Vagina (tissue), 2 donors: ENCODE data around the gene IQCN. TPM values are rescaled to one million over a fixed set of nuclear protein-coding genes. Genes with fewer than 3 reads are reported as not detected.

ENCODE experiments used
- DNase-seq, 2 donors: peaks; one replicate each; pipeline ENCODE4 v3.0.0-alpha.2; 2017; ENCODE audit errors: extremely low spot score in 2 of 2
- H3K27ac ChIP-seq: fragments of 200-600 bp; sonication (generic); one replicate; pipeline ENCODE4 v1.5.1; 2019
- H3K27me3 ChIP-seq: fragments of 200-600 bp; sonication (generic); one replicate; pipeline ENCODE4 v1.5.1; 2019
- H3K36me3 ChIP-seq, 2 donors: fragments of 200-600 bp; sonication (generic); one replicate each; pipeline ENCODE4 v1.5.1; 2017 to 2019
- H3K4me1 ChIP-seq: fragments of 200-600 bp; sonication (generic); one replicate; pipeline ENCODE4 v1.5.1; 2019
- H3K4me3 ChIP-seq, 2 donors: fragments of 200-600 bp; sonication (generic); 1 replicate in 1 of 2; 2 replicates in 1 of 2; pipeline ENCODE4 v1.5.1; 2016 to 2019
- H3K9me3 ChIP-seq: fragments of 200-600 bp; sonication (generic); one replicate; pipeline ENCODE4 v1.5.1; 2019
- CTCF ChIP-seq, 3 experiments: fragments of 450-650 bp in 2 of 3; fragments of 200-600 bp in 1 of 3; sonication (generic) in 1 of 3; IDR thresholded peaks; one replicate each; pipeline ENCODE4 v1.5.1; 2017 to 2019; ENCODE audit warnings: antibody characterized with exemption in 3 of 3, mild to moderate bottlenecking in 2 of 3, moderate library complexity in 2 of 3
- POLR2A ChIP-seq, 2 donors: fragments of 450-650 bp; IDR thresholded peaks; one replicate each; pipeline ENCODE4 v1.6.1; 2017; ENCODE audit warnings: antibody characterized with exemption in 2 of 2, mild to moderate bottlenecking in 2 of 2, moderate library complexity in 2 of 2
- POLR2AphosphoS5 ChIP-seq, 2 donors: sonication (generic); formaldehyde crosslinking; IDR thresholded peaks; one replicate each; pipeline ENCODE4 v1.9.0; 2017; ENCODE audit warnings: antibody characterized with exemption in 2 of 2, mild to moderate bottlenecking in 2 of 2, low read depth in 1 of 2; ENCODE audit not compliant: insufficient read depth in 1 of 2
- intact Hi-C: fragments of 100-400 bp; cut with DNase I; formaldehyde crosslinking; loops from one replicate; pipeline ENCODE4 v1.15.1; 2023
- total RNA-seq: library from RNA; depleted of rRNA; stranded (reverse); fragments of >200 nt; gene quantifications from one replicate; pipeline ENCODE4 v1.2.3, GENCODE V29; 2016

The IQCN gene
- total RNA-seq, 1 donor from 2014 or later, result 4.4 TPM

GRCh38 chr19:18264971-18265540, 9.2 kb downstream of the IQCN start:
- no peak overlapping the region for H3K4me3 ChIP-seq
- peaks cover 0 to 29% of the 10 kb centered on the region in 2 donors for H3K36me3 ChIP-seq
- TF ChIP-seq POLR2AphosphoS5 (IDR thresholded peaks at IDR 0.05; ENCODE audit: insufficient read depth in 1 of 2, low read depth in 1 of 2) (no peak), POLR2A (IDR thresholded peaks at IDR 0.05) (no peak), CTCF (IDR thresholded peaks at IDR 0.05) (no peak)
- no peak for DNase-seq
- intact Hi-C loops, result no loop called here
- no peak overlapping the region for H3K27ac ChIP-seq
- no peaks in the 10 kb centered on the region for H3K27me3 ChIP-seq
- H3K9me3 ChIP-seq, result no peaks in the 10 kb centered on the region
- no peaks in the 10 kb centered on the region for H3K4me1 ChIP-seq

GRCh38 chr19:18264137-18264854, 10.0 kb downstream of the IQCN start:
- H3K36me3 ChIP-seq, result peaks cover 0 to 29% of the 10 kb centered on the region in 2 donors
- H3K27ac ChIP-seq, result no peak overlapping the region
- H3K9me3 ChIP-seq, result no peaks in the 10 kb centered on the region
- TF ChIP-seq CTCF (IDR thresholded peaks at IDR 0.05) (no peak), POLR2A (IDR thresholded peaks at IDR 0.05) (no peak), POLR2AphosphoS5 (IDR thresholded peaks at IDR 0.05; ENCODE audit: insufficient read depth in 1 of 2, low read depth in 1 of 2) (no peak)
- DNase-seq, result no peak
- intact Hi-C loops, result no loop called here
- H3K27me3 ChIP-seq, result no peaks in the 10 kb centered on the region
- no peaks in the 10 kb centered on the region for H3K4me1 ChIP-seq
- no peak overlapping the region for H3K4me3 ChIP-seq

- H3K36me3 ChIP-seq, result peaks cover 0 to 29% of the 10 kb centered on the region in 2 donors
- H3K27ac ChIP-seq, result no peak overlapping the region
- H3K4me1 ChIP-seq, result no peaks in the 10 kb centered on the region
- TF ChIP-seq POLR2AphosphoS5 (IDR thresholded peaks at IDR 0.05; ENCODE audit: insufficient read depth in 1 of 2, low read depth in 1 of 2) (no peak), POLR2A (IDR thresholded peaks at IDR 0.05) (no peak), CTCF (IDR thresholded peaks at IDR 0.05) (no peak)
- H3K27me3 ChIP-seq, result no peaks in the 10 kb centered on the region
- DNase-seq, result no peak
- intact Hi-C loops, result no loop called here
- H3K4me3 ChIP-seq, result no peak overlapping the region
- no peaks in the 10 kb centered on the region for H3K9me3 ChIP-seq
Observed at GRCh38 chr19:18263324-18264136, 10.7 kb downstream of the IQCN start.

- DNase-seq, result no peak
- Histone ChIP-seq H3K4me1 (no peaks in the 10 kb centered on the region), H3K4me3 (no peak overlapping the region), H3K27me3 (no peaks in the 10 kb centered on the region), H3K27ac (no peak overlapping the region), H3K9me3 (no peaks in the 10 kb centered on the region), H3K36me3 (peaks cover 0 to 29% of the 10 kb centered on the region in 2 donors)
- intact Hi-C loops, result no loop called here
- TF ChIP-seq CTCF (IDR thresholded peaks at IDR 0.05) (no peak), POLR2AphosphoS5 (IDR thresholded peaks at IDR 0.05; ENCODE audit: insufficient read depth in 1 of 2, low read depth in 1 of 2) (no peak), POLR2A (IDR thresholded peaks at IDR 0.05) (no peak)
Observed at GRCh38 chr19:18262917-18263316, 11.3 kb downstream of the IQCN start.
